Measurements from ENCODE around the gene GAS7.

GAS7 gene

GRCh38 chr17:9912121-9913099, 286.0 kb downstream of the GAS7 start:
- in situ Hi-C loops (cut with MboI; ENCODE audit: low pct_unique_long_range_greater_than_20kb, low sequenced_read_pairs, unreplicated experiment), result no loop called here
- no peak for TF ChIP-seq CTCF (IDR thresholded peaks at IDR 0.05; ENCODE audit: extremely low read depth, insufficient read depth, missing control alignments)
- DNase-seq (ENCODE audit: low spot score), result no peak

GRCh38 chr17:9911089-9911488, 287.3 kb downstream of the GAS7 start:
- in situ Hi-C loops (cut with MboI; ENCODE audit: low pct_unique_long_range_greater_than_20kb, low sequenced_read_pairs, unreplicated experiment), result no loop called here
- DNase-seq (ENCODE audit: low spot score), result no peak
- TF ChIP-seq CTCF (IDR thresholded peaks at IDR 0.05; ENCODE audit: extremely low read depth, insufficient read depth, missing control alignments), result no peak

- TF ChIP-seq CTCF (IDR thresholded peaks at IDR 0.05; ENCODE audit: extremely low read depth, insufficient read depth, missing control alignments), result no peak
- in situ Hi-C loops (cut with MboI; ENCODE audit: low pct_unique_long_range_greater_than_20kb, low sequenced_read_pairs, unreplicated experiment), result no loop called here
- DNase-seq (ENCODE audit: low spot score), result no peak
Observed at GRCh38 chr17:9908649-9909042, 289.8 kb downstream of the GAS7 start.

GRCh38 chr17:9907883-9908648, 290.3 kb downstream of the GAS7 start:
- in situ Hi-C loops (cut with MboI; ENCODE audit: low pct_unique_long_range_greater_than_20kb, low sequenced_read_pairs, unreplicated experiment), result no loop called here
- no peak for DNase-seq (ENCODE audit: low spot score)
- no peak for TF ChIP-seq CTCF (IDR thresholded peaks at IDR 0.05; ENCODE audit: extremely low read depth, insufficient read depth, missing control alignments)

GRCh38 chr17:9907131-9907530, 291.3 kb downstream of the GAS7 start:
- no peak for DNase-seq (ENCODE audit: low spot score)
- in situ Hi-C loops (cut with MboI; ENCODE audit: low pct_unique_long_range_greater_than_20kb, low sequenced_read_pairs, unreplicated experiment), result no loop called here
- no peak for TF ChIP-seq CTCF (IDR thresholded peaks at IDR 0.05; ENCODE audit: extremely low read depth, insufficient read depth, missing control alignments)

- DNase-seq (ENCODE audit: low spot score), result no peak
- in situ Hi-C loops (cut with MboI; ENCODE audit: low pct_unique_long_range_greater_than_20kb, low sequenced_read_pairs, unreplicated experiment), result no loop called here
- no peak for TF ChIP-seq CTCF (IDR thresholded peaks at IDR 0.05; ENCODE audit: extremely low read depth, insufficient read depth, missing control alignments)
Observed at GRCh38 chr17:9906616-9907015, 291.8 kb downstream of the GAS7 start.

Measured in GM13977 (cell line).